GM12878 (cell line): Measurements from ENCODE around the gene DTD1. TPM values are rescaled to one million over a fixed set of nuclear protein-coding genes. Genes with fewer than 3 reads are reported as not detected.

ENCODE experiments used
- ATF7 ChIP-seq: fragments of 450-650 bp; IDR thresholded peaks from 2 replicates; pipeline ENCODE4 v1.6.1; 2016; ENCODE audit warnings: low read depth, mild to moderate bottlenecking
- EED ChIP-seq: sonication (generic); IDR thresholded peaks from 2 replicates; pipeline ENCODE4 v1.6.1; 2016; ENCODE audit warnings: antibody characterized with exemption, low read depth
- HCFC1 ChIP-seq: fragments of 150-350 bp; IDR thresholded peaks from 2 replicates; pipeline ENCODE4 v1.6.1; 2014; ENCODE audit warnings: low read length
- HDAC6 ChIP-seq: fragments of 200-600 bp; sonication (generic); IDR thresholded peaks from one replicate; pipeline ENCODE4 v1.8.0; 2017; ENCODE audit warnings: antibody characterized with exemption; ENCODE audit not compliant: unreplicated experiment
- JUNB ChIP-seq: IDR thresholded peaks from 2 replicates; pipeline ENCODE4 v1.6.1; 2016; ENCODE audit warnings: antibody characterized with exemption, mild to moderate bottlenecking
- KDM1A ChIP-seq: fragments of 200-600 bp; sonication (generic); IDR thresholded peaks from 2 replicates; pipeline ENCODE4 v1.6.1; 2016; ENCODE audit warnings: borderline replicate concordance
- MEF2A ChIP-seq: IDR thresholded peaks from 2 replicates; pipeline ENCODE4 v1.6.1; 2011; ENCODE audit warnings: low read depth, mild to moderate bottlenecking, low read length, moderate library complexity; ENCODE audit not compliant: insufficient read depth
- MEF2B ChIP-seq: fragments of 450-650 bp; IDR thresholded peaks from 2 replicates; pipeline ENCODE4 v1.6.1; 2018; ENCODE audit warnings: mild to moderate bottlenecking, moderate library complexity; ENCODE audit not compliant: partially characterized antibody, poor library complexity, severe bottlenecking
- MYC ChIP-seq: IDR thresholded peaks from 2 replicates; pipeline ENCODE4 v1.6.1; 2011; ENCODE audit warnings: mild to moderate bottlenecking, low read length, moderate library complexity, inconsistent platforms; ENCODE audit not compliant: insufficient read depth, insufficient replicate concordance, insufficient read length, severe bottlenecking
- NR2C2 ChIP-seq: IDR thresholded peaks from 2 replicates; pipeline ENCODE4 v1.6.1; 2011; ENCODE audit warnings: borderline replicate concordance, low read depth; ENCODE audit not compliant: control insufficient read depth, insufficient read length
- NR2F1 ChIP-seq: fragments of 450-650 bp; conservative IDR thresholded peaks from 2 replicates; pipeline ENCODE4 v1.6.1; 2017; ENCODE audit warnings: mild to moderate bottlenecking
- SRF ChIP-seq, 2 experiments: IDR thresholded peaks; 2 replicates each; pipeline ENCODE4 v1.6.1; 2011; ENCODE audit warnings: low read depth in 2 of 2, low read length in 2 of 2, mild to moderate bottlenecking in 1 of 2, moderate library complexity in 1 of 2
- YY1 ChIP-seq: IDR thresholded peaks from 2 replicates; pipeline ENCODE4 v1.6.1; 2011; ENCODE audit warnings: low read depth, mild to moderate bottlenecking, low read length
- ZNF622 ChIP-seq: fragments of 450-650 bp; IDR thresholded peaks from 2 replicates; pipeline ENCODE4 v1.6.1; 2017; ENCODE audit warnings: mild to moderate bottlenecking, inconsistent platforms
- polyA plus RNA-seq, 11 experiments: library from polyadenylated mRNA; depleted of rRNA in 4 of 11; unstranded in 6 of 11; stranded (reverse) in 5 of 11; fragments of >200 nt; fragmentation: Nextera tagmentation in 4 of 11; fragmentation: Illumina TruSeq in 1 of 11; extraction: Ambion mirVana in 4 of 11; extraction: Trizol in 1 of 11; gene quantifications; 1 replicate in 1 of 11; 2 replicates in 10 of 11; pipeline versions ENCODE4 v1.2.1 to v1.2.3, GENCODE V29; 2011 to 2016; ENCODE audit warnings: inconsistent platforms in 2 of 11, missing spikeins in 2 of 11, low read depth in 1 of 11
- total RNA-seq, 4 experiments: library from RNA; depleted of rRNA in 3 of 4; stranded (reverse); fragments of >200 nt in 3 of 4; fragmentation: Illumina TruSeq in 1 of 4; extraction: Trizol in 1 of 4; gene quantifications; 2 replicates each; pipeline versions ENCODE4 v1.2.1 to v1.2.3, GENCODE V29; 2013 to 2021
- TF ChIP-seq, protein P1 (sequence below): IDR thresholded peaks from 2 replicates; pipeline ENCODE4 v1.6.1; 2012; ENCODE audit warnings: improper control_type of control experiment, low read depth, low read length; ENCODE audit not compliant: insufficient replicate concordance
- TF ChIP-seq, protein P2 (sequence below): IDR thresholded peaks from 2 replicates; pipeline ENCODE4 v1.6.1; 2011; ENCODE audit warnings: mild to moderate bottlenecking, low read depth, low read length, moderate library complexity; ENCODE audit not compliant: insufficient replicate concordance
- TF ChIP-seq, protein P3 (sequence below): IDR thresholded peaks from 2 replicates; pipeline ENCODE4 v1.6.1; 2011; ENCODE audit warnings: borderline replicate concordance, low read depth, mild to moderate bottlenecking, moderate library complexity, low read length; ENCODE audit not compliant: insufficient read depth, poor library complexity, severe bottlenecking
- TF ChIP-seq, protein P4 (sequence below): IDR thresholded peaks from 2 replicates; pipeline ENCODE4 v1.6.1; 2012; ENCODE audit warnings: mild to moderate bottlenecking, low read depth, low read length

The DTD1 gene
- total and polyA plus RNA-seq, 10 of the 15 experiments (the other 5 are each of a cell fraction or from before 2014, with no cell fraction given), result 24.3 to 99.8 (median 63.3) TPM

DNA sequence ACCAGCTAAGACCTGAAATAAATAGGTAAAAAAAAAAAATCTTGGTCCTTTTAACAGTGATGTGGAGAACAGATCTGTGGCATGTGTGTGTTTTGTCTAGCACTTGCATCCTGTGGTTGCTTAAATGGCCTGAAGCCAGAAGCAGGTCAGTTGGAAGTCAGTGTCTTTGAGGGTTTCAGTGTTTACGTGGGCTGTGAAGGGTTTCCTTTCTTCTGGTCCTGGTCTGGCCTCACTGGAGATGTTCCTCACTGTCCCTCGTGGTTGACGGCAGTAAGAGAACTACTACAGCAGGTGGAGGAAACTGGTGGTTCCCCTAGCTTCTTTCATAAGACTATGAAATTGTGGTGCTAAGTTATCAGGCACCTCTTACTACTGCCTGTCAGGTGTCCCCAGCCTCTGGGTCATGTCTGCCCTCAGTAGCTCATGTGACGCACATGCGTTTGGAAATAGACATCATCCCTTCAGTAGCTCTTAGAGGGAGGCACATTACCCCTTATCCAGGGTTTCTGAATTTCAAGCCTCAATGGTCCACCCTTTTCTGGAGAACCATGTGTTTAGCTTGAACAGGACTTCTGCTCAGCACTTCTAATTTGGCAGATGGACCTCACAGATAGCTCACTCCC, 166.3 kb downstream of the DTD1 start (continued):
- TF ChIP-seq, protein P1, sequence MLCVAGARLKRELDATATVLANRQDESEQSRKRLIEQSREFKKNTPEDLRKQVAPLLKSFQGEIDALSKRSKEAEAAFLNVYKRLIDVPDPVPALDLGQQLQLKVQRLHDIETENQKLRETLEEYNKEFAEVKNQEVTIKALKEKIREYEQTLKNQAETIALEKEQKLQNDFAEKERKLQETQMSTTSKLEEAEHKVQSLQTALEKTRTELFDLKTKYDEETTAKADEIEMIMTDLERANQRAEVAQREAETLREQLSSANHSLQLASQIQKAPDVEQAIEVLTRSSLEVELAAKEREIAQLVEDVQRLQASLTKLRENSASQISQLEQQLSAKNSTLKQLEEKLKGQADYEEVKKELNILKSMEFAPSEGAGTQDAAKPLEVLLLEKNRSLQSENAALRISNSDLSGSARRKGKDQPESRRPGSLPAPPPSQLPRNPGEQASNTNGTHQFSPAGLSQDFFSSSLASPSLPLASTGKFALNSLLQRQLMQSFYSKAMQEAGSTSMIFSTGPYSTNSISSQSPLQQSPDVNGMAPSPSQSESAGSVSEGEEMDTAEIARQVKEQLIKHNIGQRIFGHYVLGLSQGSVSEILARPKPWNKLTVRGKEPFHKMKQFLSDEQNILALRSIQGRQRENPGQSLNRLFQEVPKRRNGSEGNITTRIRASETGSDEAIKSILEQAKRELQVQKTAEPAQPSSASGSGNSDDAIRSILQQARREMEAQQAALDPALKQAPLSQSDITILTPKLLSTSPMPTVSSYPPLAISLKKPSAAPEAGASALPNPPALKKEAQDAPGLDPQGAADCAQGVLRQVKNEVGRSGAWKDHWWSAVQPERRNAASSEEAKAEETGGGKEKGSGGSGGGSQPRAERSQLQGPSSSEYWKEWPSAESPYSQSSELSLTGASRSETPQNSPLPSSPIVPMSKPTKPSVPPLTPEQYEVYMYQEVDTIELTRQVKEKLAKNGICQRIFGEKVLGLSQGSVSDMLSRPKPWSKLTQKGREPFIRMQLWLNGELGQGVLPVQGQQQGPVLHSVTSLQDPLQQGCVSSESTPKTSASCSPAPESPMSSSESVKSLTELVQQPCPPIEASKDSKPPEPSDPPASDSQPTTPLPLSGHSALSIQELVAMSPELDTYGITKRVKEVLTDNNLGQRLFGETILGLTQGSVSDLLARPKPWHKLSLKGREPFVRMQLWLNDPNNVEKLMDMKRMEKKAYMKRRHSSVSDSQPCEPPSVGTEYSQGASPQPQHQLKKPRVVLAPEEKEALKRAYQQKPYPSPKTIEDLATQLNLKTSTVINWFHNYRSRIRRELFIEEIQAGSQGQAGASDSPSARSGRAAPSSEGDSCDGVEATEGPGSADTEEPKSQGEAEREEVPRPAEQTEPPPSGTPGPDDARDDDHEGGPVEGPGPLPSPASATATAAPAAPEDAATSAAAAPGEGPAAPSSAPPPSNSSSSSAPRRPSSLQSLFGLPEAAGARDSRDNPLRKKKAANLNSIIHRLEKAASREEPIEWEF, result no peak
- TF ChIP-seq, protein P2, sequence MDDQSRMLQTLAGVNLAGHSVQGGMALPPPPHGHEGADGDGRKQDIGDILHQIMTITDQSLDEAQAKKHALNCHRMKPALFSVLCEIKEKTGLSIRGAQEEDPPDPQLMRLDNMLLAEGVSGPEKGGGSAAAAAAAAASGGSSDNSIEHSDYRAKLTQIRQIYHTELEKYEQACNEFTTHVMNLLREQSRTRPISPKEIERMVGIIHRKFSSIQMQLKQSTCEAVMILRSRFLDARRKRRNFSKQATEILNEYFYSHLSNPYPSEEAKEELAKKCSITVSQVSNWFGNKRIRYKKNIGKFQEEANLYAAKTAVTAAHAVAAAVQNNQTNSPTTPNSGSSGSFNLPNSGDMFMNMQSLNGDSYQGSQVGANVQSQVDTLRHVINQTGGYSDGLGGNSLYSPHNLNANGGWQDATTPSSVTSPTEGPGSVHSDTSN, result no peak
- TF ChIP-seq HCFC1 (no peak), JUNB (no peak), YY1 (no peak), SRF (IDR thresholded peaks at IDR 0.05; ENCODE audit: low read depth in 2 of 2, low read length in 2 of 2) (no peak), EED (peak; percentile 17; the same call in 1 of the 2 replicates), NR2F1 (0 out of 2 replicates have a peak, but pooled peaks have one; percentile 46), MYC (no peak), ATF7 (peak; percentile 57; the same call in 1 of the 2 replicates), ZNF622 (no peak), HDAC6 (no peak), MEF2B (no peak), KDM1A (no peak), MEF2A (no peak), NR2C2 (no peak)
- TF ChIP-seq, protein P3, sequence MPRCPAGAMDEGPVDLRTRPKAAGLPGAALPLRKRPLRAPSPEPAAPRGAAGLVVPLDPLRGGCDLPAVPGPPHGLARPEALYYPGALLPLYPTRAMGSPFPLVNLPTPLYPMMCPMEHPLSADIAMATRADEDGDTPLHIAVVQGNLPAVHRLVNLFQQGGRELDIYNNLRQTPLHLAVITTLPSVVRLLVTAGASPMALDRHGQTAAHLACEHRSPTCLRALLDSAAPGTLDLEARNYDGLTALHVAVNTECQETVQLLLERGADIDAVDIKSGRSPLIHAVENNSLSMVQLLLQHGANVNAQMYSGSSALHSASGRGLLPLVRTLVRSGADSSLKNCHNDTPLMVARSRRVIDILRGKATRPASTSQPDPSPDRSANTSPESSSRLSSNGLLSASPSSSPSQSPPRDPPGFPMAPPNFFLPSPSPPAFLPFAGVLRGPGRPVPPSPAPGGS, result no peak
- TF ChIP-seq, protein P4, sequence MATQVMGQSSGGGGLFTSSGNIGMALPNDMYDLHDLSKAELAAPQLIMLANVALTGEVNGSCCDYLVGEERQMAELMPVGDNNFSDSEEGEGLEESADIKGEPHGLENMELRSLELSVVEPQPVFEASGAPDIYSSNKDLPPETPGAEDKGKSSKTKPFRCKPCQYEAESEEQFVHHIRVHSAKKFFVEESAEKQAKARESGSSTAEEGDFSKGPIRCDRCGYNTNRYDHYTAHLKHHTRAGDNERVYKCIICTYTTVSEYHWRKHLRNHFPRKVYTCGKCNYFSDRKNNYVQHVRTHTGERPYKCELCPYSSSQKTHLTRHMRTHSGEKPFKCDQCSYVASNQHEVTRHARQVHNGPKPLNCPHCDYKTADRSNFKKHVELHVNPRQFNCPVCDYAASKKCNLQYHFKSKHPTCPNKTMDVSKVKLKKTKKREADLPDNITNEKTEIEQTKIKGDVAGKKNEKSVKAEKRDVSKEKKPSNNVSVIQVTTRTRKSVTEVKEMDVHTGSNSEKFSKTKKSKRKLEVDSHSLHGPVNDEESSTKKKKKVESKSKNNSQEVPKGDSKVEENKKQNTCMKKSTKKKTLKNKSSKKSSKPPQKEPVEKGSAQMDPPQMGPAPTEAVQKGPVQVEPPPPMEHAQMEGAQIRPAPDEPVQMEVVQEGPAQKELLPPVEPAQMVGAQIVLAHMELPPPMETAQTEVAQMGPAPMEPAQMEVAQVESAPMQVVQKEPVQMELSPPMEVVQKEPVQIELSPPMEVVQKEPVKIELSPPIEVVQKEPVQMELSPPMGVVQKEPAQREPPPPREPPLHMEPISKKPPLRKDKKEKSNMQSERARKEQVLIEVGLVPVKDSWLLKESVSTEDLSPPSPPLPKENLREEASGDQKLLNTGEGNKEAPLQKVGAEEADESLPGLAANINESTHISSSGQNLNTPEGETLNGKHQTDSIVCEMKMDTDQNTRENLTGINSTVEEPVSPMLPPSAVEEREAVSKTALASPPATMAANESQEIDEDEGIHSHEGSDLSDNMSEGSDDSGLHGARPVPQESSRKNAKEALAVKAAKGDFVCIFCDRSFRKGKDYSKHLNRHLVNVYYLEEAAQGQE, result no peak
